Cardiac muscle cell (in vitro differentiated cells and primary cell): Measurements from ENCODE around the gene FOXB2. TPM values are rescaled to one million over a fixed set of nuclear protein-coding genes. Genes with fewer than 3 reads are reported as not detected.

Experiments used
- DNase-seq, 2 donors: peaks; one replicate each; pipeline versions ENCODE4 v3.0.0 to v3.0.0-alpha.2; 2010 to 2017; ENCODE audit warnings: low read depth in 1 of 2, low spot score in 1 of 2
- H3K27ac ChIP-seq: fragments of 200-600 bp; sonication (generic); 2 replicates; pipeline ENCODE4 v1.5.1; 2016
- H3K27me3 ChIP-seq: fragments of 200-600 bp; sonication (generic); 2 replicates; pipeline ENCODE4 v1.6.0; 2016; ENCODE audit warnings: control low read depth
- H3K36me3 ChIP-seq: fragments of 200-600 bp; sonication (generic); 2 replicates; pipeline ENCODE4 v1.5.1; 2016; ENCODE audit warnings: control low read depth
- H3K4me1 ChIP-seq: fragments of 200-600 bp; sonication (generic); 2 replicates; pipeline ENCODE4 v1.8.1; 2017; ENCODE audit warnings: low read depth, mild to moderate bottlenecking, mixed run types
- H3K4me3 ChIP-seq: fragments of 200-600 bp; sonication (generic); 2 replicates; pipeline ENCODE4 v1.5.1; 2016; ENCODE audit warnings: mild to moderate bottlenecking
- H3K9me3 ChIP-seq: fragments of 200-600 bp; sonication (generic); 2 replicates; pipeline ENCODE4 v1.5.1; 2017; ENCODE audit warnings: low read depth, mild to moderate bottlenecking, control low read depth
- CTCF ChIP-seq: IDR thresholded peaks from 2 replicates; pipeline ENCODE4 v1.5.1; 2012; ENCODE audit warnings: low read depth, mild to moderate bottlenecking, low read length
- polyA plus RNA-seq: library from polyadenylated mRNA; unstranded; fragments of >200 nt; fragmentation: Nextera tagmentation; extraction: Ambion mirVana; gene quantifications from 2 replicates; pipeline ENCODE4 v1.2.1, GENCODE V29; 2016
- total RNA-seq: library from RNA; depleted of rRNA; stranded (reverse); fragments of >200 nt; gene quantifications from 2 replicates; pipeline ENCODE4 v1.2.3, GENCODE V29; 2016

FOXB2 gene
- total and polyA plus RNA-seq, 2 experiments from 2014 or later, result not detected

- H3K9me3 ChIP-seq, result no peaks in the 10 kb centered on the region
- H3K4me3 ChIP-seq, result peak overlapping the region; percentile 24
- peaks cover 10% of the 10 kb centered on the region for H3K4me1 ChIP-seq
- peaks cover 100% of the 10 kb centered on the region for H3K27me3 ChIP-seq
- DNase-seq, result peak in 1 of 2 donors; percentile 23
- no peaks in the 10 kb centered on the region for H3K36me3 ChIP-seq
- TF ChIP-seq CTCF, result no peak
- H3K27ac ChIP-seq, result no peak overlapping the region
Observed at GRCh38 chr9:77016526-77017504, 2.6 kb upstream of the FOXB2 start.

- H3K36me3 ChIP-seq, result no peaks in the 10 kb centered on the region
- DNase-seq, result no peak
- peaks cover 100% of the 10 kb centered on the region for H3K27me3 ChIP-seq
- no peak overlapping the region for H3K4me3 ChIP-seq
- H3K27ac ChIP-seq, result no peak overlapping the region
- H3K9me3 ChIP-seq, result no peaks in the 10 kb centered on the region
- H3K4me1 ChIP-seq, result peaks cover 10% of the 10 kb centered on the region
- no peak for TF ChIP-seq CTCF
Observed at GRCh38 chr9:77017505-77017894, 2.0 kb upstream of the FOXB2 start.

GRCh38 chr9:77018058-77018968 lies 1.1 kb upstream of the FOXB2 start:
- no peak for TF ChIP-seq CTCF
- peaks cover 100% of the 10 kb centered on the region for H3K27me3 ChIP-seq
- peak in 1 of 2 donors; percentile 53 for DNase-seq
- H3K4me1 ChIP-seq, result peaks cover 10% of the 10 kb centered on the region
- no peaks in the 10 kb centered on the region for H3K36me3 ChIP-seq
- no peak overlapping the region for H3K27ac ChIP-seq
- no peaks in the 10 kb centered on the region for H3K9me3 ChIP-seq
- peak overlapping the region; percentile 18 for H3K4me3 ChIP-seq

DNA sequence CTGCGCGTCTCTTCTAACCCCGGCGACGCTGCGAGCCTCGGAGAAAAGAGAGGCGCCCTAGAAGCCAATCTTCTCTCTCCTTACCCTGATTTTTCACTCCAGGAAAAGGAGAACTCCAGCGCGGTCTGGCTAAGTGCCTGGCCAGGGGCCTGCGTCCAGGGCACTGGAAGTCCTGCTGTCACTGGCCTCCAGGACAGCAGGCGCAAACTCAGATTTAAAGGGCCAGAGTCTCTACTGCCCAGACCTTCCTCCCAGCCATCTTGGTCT lies 553 bp upstream of the FOXB2 start:
- Histone ChIP-seq H3K9me3 (no peaks in the 10 kb centered on the region), H3K27ac (no peak overlapping the region), H3K4me3 (peak overlapping the region; percentile 18), H3K36me3 (no peaks in the 10 kb centered on the region), H3K4me1 (peaks cover 10% of the 10 kb centered on the region), H3K27me3 (peaks cover 100% of the 10 kb centered on the region)
- TF ChIP-seq CTCF, result no peak
- no peak for DNase-seq

GRCh38 chr9:77019926-77020412 lies 514 bp downstream of the FOXB2 start:
- no peaks in the 10 kb centered on the region for H3K36me3 ChIP-seq
- peaks cover 10% of the 10 kb centered on the region for H3K4me1 ChIP-seq
- H3K4me3 ChIP-seq, result no peak overlapping the region
- peaks cover 100% of the 10 kb centered on the region for H3K27me3 ChIP-seq
- DNase-seq, result no peak
- H3K27ac ChIP-seq, result no peak overlapping the region
- no peak for TF ChIP-seq CTCF
- H3K9me3 ChIP-seq, result no peaks in the 10 kb centered on the region
